Endodermal cell (in vitro differentiated cells): ENCODE results near the gene ZNF407. TPM values are rescaled to one million over a fixed set of nuclear protein-coding genes. Genes with fewer than 3 reads are reported as not detected.

ENCODE experiments used
- DNase-seq: peaks from one replicate; pipeline ENCODE4 v3.0.0-alpha.2; 2017
- H3K27ac ChIP-seq: 2 replicates; pipeline ENCODE4 v1.5.1; 2013; ENCODE audit warnings: mild to moderate bottlenecking, low read depth, low read length, moderate library complexity
- H3K27me3 ChIP-seq: 2 replicates; pipeline ENCODE4 v1.6.1; 2013; ENCODE audit warnings: mild to moderate bottlenecking, low read length, moderate library complexity; ENCODE audit not compliant: insufficient read depth, control insufficient read depth, poor library complexity, severe bottlenecking
- H3K36me3 ChIP-seq: 2 replicates; pipeline ENCODE4 v1.7.0; 2013; ENCODE audit warnings: mild to moderate bottlenecking, low read length, moderate library complexity; ENCODE audit not compliant: control insufficient read depth, insufficient read depth
- H3K4me1 ChIP-seq: one replicate; pipeline ENCODE4 v1.7.0; 2013; ENCODE audit warnings: low read length; ENCODE audit not compliant: control insufficient read depth, insufficient read depth
- H3K4me3 ChIP-seq: 2 replicates; pipeline ENCODE4 v1.5.1; 2013; ENCODE audit warnings: mild to moderate bottlenecking, low read length, moderate library complexity
- H3K9ac ChIP-seq: 2 replicates; pipeline ENCODE4 v1.6.1; 2013; ENCODE audit warnings: mild to moderate bottlenecking, low read length, moderate library complexity; ENCODE audit not compliant: poor library complexity, severe bottlenecking; ENCODE audit errors: extremely low read depth
- H3K9me3 ChIP-seq: 2 replicates; pipeline ENCODE4 v1.6.1; 2013; ENCODE audit warnings: mild to moderate bottlenecking, low read length, moderate library complexity; ENCODE audit not compliant: control insufficient read depth
- H3K27ac Mint-ChIP-seq: 2 replicates; pipeline ENCODE4 v1.8.0; 2020; ENCODE audit warnings: mixed read lengths
- H3K27me3 Mint-ChIP-seq: 2 replicates; pipeline ENCODE4 v1.8.0; 2021; ENCODE audit warnings: mild to moderate bottlenecking, mixed read lengths; ENCODE audit not compliant: insufficient read depth
- H3K36me3 Mint-ChIP-seq: 2 replicates; pipeline ENCODE4 v1.8.0; 2020; ENCODE audit warnings: low read depth, mixed read lengths
- H3K4me1 Mint-ChIP-seq: 2 replicates; pipeline ENCODE4 v1.8.0; 2020; ENCODE audit warnings: mixed read lengths
- H3K4me3 Mint-ChIP-seq: 2 replicates; pipeline ENCODE4 v1.8.0; 2020; ENCODE audit warnings: mild to moderate bottlenecking, moderate library complexity, mixed read lengths
- H3K9me3 Mint-ChIP-seq: 2 replicates; pipeline ENCODE4 v1.8.0; 2020; ENCODE audit warnings: mild to moderate bottlenecking, mixed read lengths
- WGBS, 2 experiments: methylation state at CpG; one replicate each; pipeline versions ENCODE4 v1.1.5 to v1.1.7; 2013; ENCODE audit warnings: missing lambda C conversion rate in 2 of 2, mixed read lengths in 1 of 2; ENCODE audit not compliant: insufficient coverage in 1 of 2, insufficient read length in 1 of 2; 5-methylcytosine and 5-hydroxymethylcytosine counted together
- total RNA-seq, 2 donors: library from RNA; stranded (reverse); fragmentation: NEBNext Ultra II Directional in 1 of 2; extraction: Animal tissue kit (Norgen Biotek cat#: 25700) in 1 of 2; gene quantifications; 2 replicates in 1 of 2; 3 replicates in 1 of 2; pipeline ENCODE4 v1.2.1, GENCODE V29; 2021
- TF ChIP-seq, protein P1 (sequence below): fragments of 200-600 bp; sonication (generic); conservative IDR thresholded peaks from 2 replicates; pipeline ENCODE4 v1.5.0; 2021; ENCODE audit warnings: antibody characterized with exemption, mild to moderate bottlenecking

ZNF407 gene
- total RNA-seq, 2 donors from 2014 or later: 7.6 to 13.1 TPM

DNA sequence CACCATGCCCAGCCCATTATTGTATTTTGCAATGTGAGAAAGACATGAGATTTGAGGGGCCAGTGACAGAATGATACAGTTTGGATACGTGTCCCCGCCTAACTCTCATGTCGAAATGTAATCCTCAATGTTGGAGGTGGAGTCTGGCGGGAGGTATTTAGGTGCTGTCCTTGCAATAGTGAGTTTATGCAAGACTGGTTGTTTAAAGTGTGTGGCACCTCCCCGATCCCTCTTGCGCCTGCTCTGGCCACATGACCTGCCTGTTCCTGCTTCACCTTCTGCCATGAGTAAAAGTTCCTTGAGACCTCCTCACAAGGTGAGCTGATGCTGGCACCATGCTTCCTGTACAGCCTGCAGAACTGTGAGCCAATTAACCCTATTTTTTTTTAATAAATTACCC lies 46.8 kb upstream of the ZNF407 start:
- Histone ChIP-seq H3K4me3 (peak overlapping the region; percentile 40), H3K4me1 (no peaks in the 10 kb centered on the region), H3K9ac (no peak overlapping the region), H3K36me3 (no peaks in the 10 kb centered on the region), H3K27me3 (peaks cover 6% of the 10 kb centered on the region), H3K9me3 (peaks cover 49% of the 10 kb centered on the region), H3K27ac (no peak overlapping the region)
- Mint-ChIP-seq H3K4me3 (no peak overlapping the region), H3K27me3 (peaks cover 31% of the 10 kb centered on the region), H3K36me3 (peaks cover 4% of the 10 kb centered on the region), H3K9me3 (peaks cover 58% of the 10 kb centered on the region), H3K27ac (no peak overlapping the region), H3K4me1 (no peaks in the 10 kb centered on the region)
- WGBS, 2 experiments: 94% methylated on average over 6 of the region's 6 CpGs
- TF ChIP-seq, protein P1, sequence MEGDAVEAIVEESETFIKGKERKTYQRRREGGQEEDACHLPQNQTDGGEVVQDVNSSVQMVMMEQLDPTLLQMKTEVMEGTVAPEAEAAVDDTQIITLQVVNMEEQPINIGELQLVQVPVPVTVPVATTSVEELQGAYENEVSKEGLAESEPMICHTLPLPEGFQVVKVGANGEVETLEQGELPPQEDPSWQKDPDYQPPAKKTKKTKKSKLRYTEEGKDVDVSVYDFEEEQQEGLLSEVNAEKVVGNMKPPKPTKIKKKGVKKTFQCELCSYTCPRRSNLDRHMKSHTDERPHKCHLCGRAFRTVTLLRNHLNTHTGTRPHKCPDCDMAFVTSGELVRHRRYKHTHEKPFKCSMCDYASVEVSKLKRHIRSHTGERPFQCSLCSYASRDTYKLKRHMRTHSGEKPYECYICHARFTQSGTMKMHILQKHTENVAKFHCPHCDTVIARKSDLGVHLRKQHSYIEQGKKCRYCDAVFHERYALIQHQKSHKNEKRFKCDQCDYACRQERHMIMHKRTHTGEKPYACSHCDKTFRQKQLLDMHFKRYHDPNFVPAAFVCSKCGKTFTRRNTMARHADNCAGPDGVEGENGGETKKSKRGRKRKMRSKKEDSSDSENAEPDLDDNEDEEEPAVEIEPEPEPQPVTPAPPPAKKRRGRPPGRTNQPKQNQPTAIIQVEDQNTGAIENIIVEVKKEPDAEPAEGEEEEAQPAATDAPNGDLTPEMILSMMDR: no peak
- no peak for DNase-seq

DNA sequence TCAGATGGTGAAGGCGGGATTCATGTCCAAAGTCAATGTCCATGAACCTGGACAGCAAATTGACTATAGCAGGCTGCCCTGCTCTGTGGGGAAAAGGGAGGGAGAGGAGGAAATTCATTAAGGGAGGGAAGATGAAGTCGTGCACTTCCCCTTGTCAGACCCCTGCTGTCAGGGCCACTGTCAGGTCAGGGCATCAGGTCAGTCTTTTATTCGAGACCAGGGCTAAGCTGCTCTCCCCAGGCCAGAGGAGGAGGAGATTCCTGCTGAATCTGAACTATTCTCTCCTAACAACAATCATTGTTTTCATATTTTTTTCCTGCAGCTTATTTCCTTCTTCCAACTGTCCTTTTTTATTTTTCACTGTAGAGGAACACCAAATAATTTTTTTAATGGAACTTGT lies 46.2 kb upstream of the ZNF407 start:
- peaks cover 35% of the 10 kb centered on the region for H3K27me3 Mint-ChIP-seq
- Histone ChIP-seq H3K27ac (no peak overlapping the region), H3K4me1 (no peaks in the 10 kb centered on the region), H3K9me3 (peaks cover 49% of the 10 kb centered on the region), H3K36me3 (no peaks in the 10 kb centered on the region), H3K27me3 (peaks cover 6% of the 10 kb centered on the region), H3K9ac (no peak overlapping the region), H3K4me3 (peak overlapping the region; percentile 40)
- peaks cover 54% of the 10 kb centered on the region for H3K9me3 Mint-ChIP-seq
- TF ChIP-seq, protein P1: no peak
- WGBS, 2 experiments: 43 to 46% methylated on average over 3 of the region's 3 CpGs
- no peak overlapping the region for H3K4me3 Mint-ChIP-seq
- H3K4me1 Mint-ChIP-seq: no peaks in the 10 kb centered on the region
- DNase-seq: no peak
- no peak overlapping the region for H3K27ac Mint-ChIP-seq
- H3K36me3 Mint-ChIP-seq: peaks cover 4% of the 10 kb centered on the region

DNA sequence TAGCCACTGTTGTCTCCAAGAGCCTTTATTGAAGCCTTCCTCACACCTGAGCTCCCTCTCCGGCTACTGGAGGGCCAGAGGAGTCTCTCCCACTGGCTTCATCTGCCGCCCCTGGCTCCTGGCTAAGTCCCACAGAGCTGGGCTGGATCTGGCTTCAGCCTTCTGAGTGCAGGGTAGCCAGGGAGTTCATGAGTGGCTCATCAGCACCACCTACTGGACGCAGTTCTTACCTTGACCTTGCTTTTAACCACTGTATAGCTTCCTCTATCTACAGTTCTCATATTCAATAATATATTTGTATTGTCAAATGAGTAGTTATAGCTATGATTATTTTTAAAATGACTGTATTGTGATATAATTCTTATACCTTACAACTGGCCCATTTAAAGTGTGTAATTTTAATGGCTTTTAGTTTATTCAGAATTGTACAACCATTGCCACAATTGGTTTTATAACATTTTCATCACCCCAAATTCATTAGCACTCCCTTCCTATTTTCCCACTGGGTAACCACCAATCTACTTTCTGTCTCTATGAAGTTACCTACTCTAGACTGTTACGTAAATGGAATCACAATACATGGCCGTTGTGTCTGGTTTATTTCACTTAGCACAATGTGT lies 45.6 kb upstream of the ZNF407 start:
- Histone ChIP-seq H3K27me3 (peaks cover 6% of the 10 kb centered on the region), H3K27ac (no peak overlapping the region), H3K36me3 (no peaks in the 10 kb centered on the region), H3K4me3 (no peak overlapping the region), H3K9me3 (peaks cover 44% of the 10 kb centered on the region), H3K4me1 (no peaks in the 10 kb centered on the region), H3K9ac (no peak overlapping the region)
- Mint-ChIP-seq H3K27me3 (peaks cover 32% of the 10 kb centered on the region), H3K4me1 (no peaks in the 10 kb centered on the region), H3K9me3 (peaks cover 49% of the 10 kb centered on the region), H3K36me3 (peaks cover 4% of the 10 kb centered on the region), H3K27ac (no peak overlapping the region), H3K4me3 (no peak overlapping the region)
- peak; percentile 93 for DNase-seq
- TF ChIP-seq, protein P1: peak; percentile 92
- WGBS, 2 experiments: 44 to 56% methylated on average over 3 to 5 of the region's 5 CpGs
